ENCODE measurements around the gene PTRH1. TPM values are rescaled to one million over a fixed set of nuclear protein-coding genes. Genes with fewer than 3 reads are reported as not detected.

The PTRH1 gene
- total RNA-seq, 1 experiment from 2014 or later: 22.4 TPM

DNA sequence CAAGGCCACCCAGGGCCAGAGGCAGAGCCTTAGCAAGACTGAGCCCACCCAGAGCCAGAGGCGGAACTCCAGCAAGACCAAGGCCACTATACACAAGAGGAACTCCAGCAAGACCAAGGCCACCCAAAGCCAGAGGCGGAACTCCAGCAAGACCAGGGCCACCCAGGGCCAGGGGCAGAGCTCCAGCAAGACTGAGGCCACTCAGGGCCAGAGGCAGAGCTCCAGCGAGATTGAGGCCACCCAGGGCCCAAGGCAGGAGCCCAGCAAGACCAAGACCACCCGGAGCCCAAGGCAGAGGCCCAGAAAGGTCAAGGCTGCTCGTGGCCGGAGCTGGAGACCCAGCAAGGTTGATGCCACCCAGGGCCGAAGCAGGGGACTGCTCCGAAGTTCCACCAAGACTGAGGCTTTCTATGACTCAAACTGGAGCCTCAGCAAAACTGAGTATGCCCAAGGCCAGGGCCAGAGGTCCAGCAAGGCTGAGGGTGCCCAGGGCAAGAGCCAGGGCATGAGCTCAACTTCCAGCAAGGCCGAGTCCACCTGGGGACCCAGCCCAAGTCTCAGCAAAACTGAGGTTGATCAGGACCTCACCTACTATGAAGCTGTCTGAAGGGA, 15.4 kb upstream of the PTRH1 start:
- no TSS peak for BruUV-seq (replicated peaks)
- no peaks in the 10 kb centered on the region for H3K9me3 ChIP-seq (ENCODE audit: insufficient read depth, low read depth)
- H3F3A ChIP-seq (ENCODE audit: insufficient read depth, low read depth): peaks cover 5% of the 10 kb centered on the region; the same call in 1 of the 2 replicates
- ChIA-PET CTCF (no interaction called here), POLR2A (ENCODE audit: unreplicated experiment) (interaction anchor here (0.6 kb wide), 1 partner anchor 190 kb away, joined by 5 read pairs; no protein-coding TSS in a partner anchor)
- H3K27me3 ChIP-seq (ENCODE audit: insufficient read depth, low read depth): no peaks in the 10 kb centered on the region
- H3K4me3 ChIP-seq: no peak overlapping the region
- H3K27ac ChIP-seq: no peak overlapping the region
- no peak for TF ChIP-seq EZH2 (IDR thresholded peaks at IDR 0.05; ENCODE audit: low read depth)
- TF ChIP-seq, protein P1, sequence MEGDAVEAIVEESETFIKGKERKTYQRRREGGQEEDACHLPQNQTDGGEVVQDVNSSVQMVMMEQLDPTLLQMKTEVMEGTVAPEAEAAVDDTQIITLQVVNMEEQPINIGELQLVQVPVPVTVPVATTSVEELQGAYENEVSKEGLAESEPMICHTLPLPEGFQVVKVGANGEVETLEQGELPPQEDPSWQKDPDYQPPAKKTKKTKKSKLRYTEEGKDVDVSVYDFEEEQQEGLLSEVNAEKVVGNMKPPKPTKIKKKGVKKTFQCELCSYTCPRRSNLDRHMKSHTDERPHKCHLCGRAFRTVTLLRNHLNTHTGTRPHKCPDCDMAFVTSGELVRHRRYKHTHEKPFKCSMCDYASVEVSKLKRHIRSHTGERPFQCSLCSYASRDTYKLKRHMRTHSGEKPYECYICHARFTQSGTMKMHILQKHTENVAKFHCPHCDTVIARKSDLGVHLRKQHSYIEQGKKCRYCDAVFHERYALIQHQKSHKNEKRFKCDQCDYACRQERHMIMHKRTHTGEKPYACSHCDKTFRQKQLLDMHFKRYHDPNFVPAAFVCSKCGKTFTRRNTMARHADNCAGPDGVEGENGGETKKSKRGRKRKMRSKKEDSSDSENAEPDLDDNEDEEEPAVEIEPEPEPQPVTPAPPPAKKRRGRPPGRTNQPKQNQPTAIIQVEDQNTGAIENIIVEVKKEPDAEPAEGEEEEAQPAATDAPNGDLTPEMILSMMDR (conservative IDR thresholded peaks at IDR 0.05): no peak
- H3K9me2 ChIP-seq (ENCODE audit: insufficient read depth): no peaks in the 10 kb centered on the region
- no peaks in the 10 kb centered on the region for H4K20me1 ChIP-seq (ENCODE audit: insufficient read depth)
- DNase-seq: peak in 1 of 2 experiments; percentile 15
- peaks cover 6% of the 10 kb centered on the region; the same call in 1 of the 2 replicates for H3K4me1 ChIP-seq (replicated peaks; ENCODE audit: insufficient read depth)
- intact Hi-C loops (cut with micrococcal nuclease; ENCODE audit: unreplicated experiment): loop anchor here (5.0 kb wide), 1 partner anchor 789 kb away; no protein-coding TSS in a partner anchor
- H2AFZ ChIP-seq: no peak overlapping the region
- H3K79me2 ChIP-seq (ENCODE audit: low read depth): no peaks in the 10 kb centered on the region
- H3K4me2 ChIP-seq: no peak overlapping the region
- no peaks in the 10 kb centered on the region for H3K36me3 ChIP-seq (ENCODE audit: low read depth)

DNA sequence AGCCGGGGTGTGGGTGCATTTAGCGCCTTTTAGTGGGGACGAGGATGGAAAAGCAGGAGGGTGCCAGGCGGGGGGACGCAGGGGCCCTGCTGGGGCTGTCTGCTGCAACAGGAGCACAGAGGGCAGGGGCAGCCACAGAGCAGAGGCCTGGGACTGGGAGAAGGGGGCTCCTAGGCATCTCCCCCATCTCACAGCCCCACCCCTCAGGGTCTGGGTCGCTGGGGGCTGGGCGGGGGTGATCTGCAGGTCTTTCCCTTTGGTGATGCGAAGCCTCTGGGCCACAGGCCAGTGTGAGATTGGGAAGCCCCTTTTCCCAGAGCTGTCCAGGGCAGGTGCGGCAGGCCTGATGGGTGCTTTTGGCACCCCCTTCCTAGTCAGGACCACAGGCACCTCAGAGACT, 14.8 kb upstream of the PTRH1 start:
- no peak for DNase-seq
- intact Hi-C loops (cut with micrococcal nuclease; ENCODE audit: unreplicated experiment): loop anchor here (5.0 kb wide), 1 partner anchor 788 kb away; no protein-coding TSS in a partner anchor
- Histone ChIP-seq H3K9me2 (ENCODE audit: insufficient read depth) (no peaks in the 10 kb centered on the region), H3F3A (ENCODE audit: insufficient read depth, low read depth) (peaks cover 5% of the 10 kb centered on the region; the same call in 1 of the 2 replicates), H2AFZ (no peak overlapping the region), H4K20me1 (ENCODE audit: insufficient read depth) (no peaks in the 10 kb centered on the region), H3K27me3 (ENCODE audit: insufficient read depth, low read depth) (no peaks in the 10 kb centered on the region), H3K27ac (no peak overlapping the region), H3K36me3 (ENCODE audit: low read depth) (no peaks in the 10 kb centered on the region), H3K9me3 (ENCODE audit: insufficient read depth, low read depth) (no peaks in the 10 kb centered on the region), H3K4me1 (replicated peaks; ENCODE audit: insufficient read depth) (peaks cover 6% of the 10 kb centered on the region; the same call in 1 of the 2 replicates), H3K4me2 (no peak overlapping the region), H3K79me2 (ENCODE audit: low read depth) (no peaks in the 10 kb centered on the region), H3K4me3 (no peak overlapping the region)
- no TSS peak for BruUV-seq (replicated peaks)
- TF ChIP-seq, protein P1 (conservative IDR thresholded peaks at IDR 0.05): no peak
- no peak for TF ChIP-seq EZH2 (IDR thresholded peaks at IDR 0.05; ENCODE audit: low read depth)
- ChIA-PET CTCF (no interaction called here), POLR2A (ENCODE audit: unreplicated experiment) (no interaction called here)

DNA sequence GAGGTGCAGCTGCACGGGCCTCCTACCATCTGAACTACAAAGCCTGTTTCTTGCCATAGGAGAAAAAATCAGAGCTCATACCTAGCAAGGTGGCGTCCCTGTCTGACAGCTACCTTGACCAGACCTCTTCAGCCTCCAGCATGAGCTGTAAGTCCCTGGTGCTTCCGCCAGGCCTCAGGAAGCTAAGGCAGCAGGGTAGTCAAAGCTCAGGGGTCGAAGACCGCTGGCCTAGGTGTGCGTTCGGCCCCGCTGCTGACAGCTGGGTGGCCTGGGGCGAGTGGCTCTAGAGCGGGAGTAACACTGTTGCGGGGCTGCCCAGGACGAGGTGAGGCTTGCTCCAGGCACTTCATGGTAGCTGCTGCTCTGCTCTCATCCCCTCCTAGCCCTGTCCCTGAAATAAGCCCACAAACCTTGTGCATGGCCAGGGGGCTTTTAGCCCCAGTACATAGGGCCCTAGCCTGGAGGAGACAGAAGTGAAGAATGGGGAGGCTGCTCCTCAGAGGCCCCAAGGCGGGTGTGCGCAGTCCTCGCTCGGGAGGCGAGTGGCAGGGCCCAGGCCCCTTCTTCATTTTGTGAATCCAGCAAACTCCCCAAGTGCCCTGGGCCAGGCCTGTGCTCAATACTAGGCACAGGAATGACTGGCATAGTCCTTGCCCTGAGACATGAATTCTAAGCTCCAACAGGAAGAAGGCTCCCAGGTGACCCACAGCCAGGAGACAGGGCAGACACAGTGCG, 14.2 kb upstream of the PTRH1 start:
- H3K4me2 ChIP-seq: no peak overlapping the region
- H3K27ac ChIP-seq: no peak overlapping the region
- no peak for TF ChIP-seq EZH2 (IDR thresholded peaks at IDR 0.05; ENCODE audit: low read depth)
- TF ChIP-seq, protein P1 (conservative IDR thresholded peaks at IDR 0.05): no peak
- H3K4me3 ChIP-seq: no peak overlapping the region
- intact Hi-C loops (cut with micrococcal nuclease; ENCODE audit: unreplicated experiment): loop anchor here (5.0 to 10.0 kb wide), 2 partner anchors 505 to 787 kb away; no protein-coding TSS in a partner anchor
- no peak overlapping the region for H2AFZ ChIP-seq
- no peaks in the 10 kb centered on the region for H3K9me3 ChIP-seq (ENCODE audit: insufficient read depth, low read depth)
- ChIA-PET POLR2A (ENCODE audit: unreplicated experiment) (no interaction called here), CTCF (no interaction called here)
- DNase-seq: no peak
- peaks cover 6% of the 10 kb centered on the region; the same call in 1 of the 2 replicates for H3K4me1 ChIP-seq (replicated peaks; ENCODE audit: insufficient read depth)
- H3K79me2 ChIP-seq (ENCODE audit: low read depth): no peaks in the 10 kb centered on the region
- no peaks in the 10 kb centered on the region for H3K9me2 ChIP-seq (ENCODE audit: insufficient read depth)
- H3K27me3 ChIP-seq (ENCODE audit: insufficient read depth, low read depth): no peaks in the 10 kb centered on the region
- peaks cover 7% of the 10 kb centered on the region; the same call in 1 of the 2 replicates for H3F3A ChIP-seq (ENCODE audit: insufficient read depth, low read depth)
- BruUV-seq (replicated peaks): no TSS peak
- no peaks in the 10 kb centered on the region for H4K20me1 ChIP-seq (ENCODE audit: insufficient read depth)
- no peaks in the 10 kb centered on the region for H3K36me3 ChIP-seq (ENCODE audit: low read depth)
